AG08395 (cell line): ENCODE measurements around the gene CCT5.
"Not testable (repeated sequence)": the region's sequence is repeated elsewhere in the genome, so short reads cannot be mapped to it uniquely, and the experiment has no call there.

Source experiments
- DNase-seq: peaks from one replicate; pipeline ENCODE4 v3.0.0; 2012; ENCODE audit warnings: mixed read lengths, low spot score

CCT5 gene

DNA sequence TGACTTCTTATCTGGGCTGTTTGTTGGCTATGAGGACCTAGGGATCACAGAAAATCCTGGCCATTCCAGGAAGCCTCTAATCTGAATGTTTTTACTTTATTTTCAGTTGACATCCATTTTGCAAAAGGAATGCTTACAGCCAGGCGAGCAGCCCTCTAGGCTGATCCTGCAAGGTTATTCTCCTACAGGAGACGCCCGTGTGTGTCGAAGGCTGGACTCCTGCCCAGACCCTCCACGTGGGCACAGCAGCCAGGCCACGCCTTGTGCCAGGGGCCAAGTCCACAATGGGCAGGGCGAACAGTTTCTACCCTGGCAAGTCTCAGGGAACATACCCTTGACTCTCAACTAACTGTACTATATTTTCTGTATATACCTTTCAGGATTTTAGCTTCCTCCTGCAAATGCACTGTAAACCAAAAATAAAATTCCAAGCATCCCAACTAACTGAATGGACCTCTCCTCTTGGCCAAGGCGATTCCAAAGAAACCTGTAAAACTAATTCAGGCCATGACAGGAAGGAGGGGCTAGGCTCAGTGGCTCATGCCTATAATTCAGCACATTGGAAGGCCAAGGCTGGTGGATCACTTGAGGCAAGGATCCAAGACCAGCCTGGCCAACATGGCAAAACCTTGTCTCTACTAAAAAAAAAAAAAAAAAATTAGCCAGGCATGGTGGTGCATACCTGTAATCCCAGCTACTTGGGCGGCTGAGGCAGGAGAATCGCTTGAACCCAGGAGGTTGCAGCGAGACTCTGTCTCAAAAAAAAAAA lies 51.9 kb downstream of the CCT5 start:
- no peak for DNase-seq

DNA sequence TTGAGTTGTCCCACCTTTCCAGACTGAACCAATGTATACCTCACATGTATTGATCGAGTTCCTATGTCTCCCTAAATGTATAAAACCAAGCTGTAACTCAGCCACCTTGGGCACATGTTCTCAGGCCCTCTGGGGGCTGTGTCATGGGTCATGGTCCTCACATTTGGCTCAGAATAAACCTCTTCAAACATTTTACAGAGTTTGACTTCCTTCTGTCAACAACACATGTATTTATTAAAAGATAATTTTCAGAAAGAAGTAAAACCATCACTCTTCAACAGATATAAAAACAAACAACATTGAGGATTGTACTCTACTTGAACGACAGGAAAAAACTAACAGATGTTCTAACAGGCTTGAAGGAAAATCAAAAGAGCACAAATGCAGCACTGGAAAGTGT lies 53.1 kb downstream of the CCT5 start:
- no peak for DNase-seq

DNA sequence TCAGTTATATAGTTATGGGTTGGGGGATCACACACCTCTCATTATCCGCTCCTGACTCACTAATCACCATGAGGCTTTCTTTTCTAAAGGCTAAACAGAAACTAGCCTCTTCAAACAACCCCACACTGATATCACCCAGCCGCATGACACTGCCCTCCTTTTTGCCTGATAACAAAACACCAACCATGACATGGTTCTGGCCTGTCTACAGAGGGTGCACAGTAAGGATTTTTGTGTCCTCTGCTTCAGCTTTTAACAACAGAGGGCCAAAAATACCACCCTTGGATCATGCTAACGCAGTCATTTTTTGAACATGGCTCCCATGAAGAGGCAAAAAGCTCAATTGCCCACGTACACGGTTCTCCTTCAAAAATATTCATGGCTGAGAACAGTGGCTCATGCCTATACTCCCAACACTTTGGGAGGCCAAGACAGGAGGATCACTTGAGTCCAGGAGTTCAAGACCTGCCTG lies 53.7 kb downstream of the CCT5 start:
- no peak for DNase-seq

DNA sequence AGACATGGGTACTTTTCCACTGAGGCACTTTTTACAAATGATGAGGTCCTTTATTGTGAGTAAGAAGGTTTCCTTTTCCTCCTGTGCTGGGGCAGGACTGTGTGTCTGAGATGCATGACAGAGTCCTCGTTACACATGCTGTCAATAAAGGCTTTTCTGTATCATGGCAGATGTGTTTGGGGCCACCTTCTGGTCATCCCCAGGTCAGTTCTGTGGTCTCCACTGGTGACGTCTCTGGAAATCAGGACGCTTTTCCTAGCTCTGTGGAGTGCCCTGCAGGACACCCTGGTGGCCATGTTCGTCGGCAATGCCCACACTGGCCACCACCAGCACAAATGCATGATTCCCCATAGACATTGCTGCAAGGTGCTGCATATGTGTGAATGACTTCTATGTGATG lies 54.9 kb downstream of the CCT5 start:
- DNase-seq = no peak

DNA sequence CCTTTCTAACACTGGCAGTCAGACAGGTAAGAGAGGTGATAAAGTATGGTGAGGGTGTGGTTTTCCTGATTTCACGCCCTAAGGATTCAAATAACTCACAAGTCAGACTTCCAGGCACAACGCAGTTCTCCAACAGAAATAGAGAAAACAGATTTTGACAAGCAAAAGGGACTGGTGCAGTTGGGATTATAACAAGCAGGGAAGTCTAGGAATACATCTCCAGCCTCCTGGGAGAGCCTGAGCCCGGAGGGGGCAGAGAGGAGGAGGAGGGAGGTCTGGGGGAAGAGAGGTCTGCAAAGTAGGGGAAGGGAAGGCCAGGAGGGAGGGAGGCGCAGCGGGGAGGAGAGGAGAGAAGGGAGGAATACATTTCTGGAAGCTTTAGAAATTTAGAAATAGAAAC lies 56.0 kb downstream of the CCT5 start:
- DNase-seq = no peak

DNA sequence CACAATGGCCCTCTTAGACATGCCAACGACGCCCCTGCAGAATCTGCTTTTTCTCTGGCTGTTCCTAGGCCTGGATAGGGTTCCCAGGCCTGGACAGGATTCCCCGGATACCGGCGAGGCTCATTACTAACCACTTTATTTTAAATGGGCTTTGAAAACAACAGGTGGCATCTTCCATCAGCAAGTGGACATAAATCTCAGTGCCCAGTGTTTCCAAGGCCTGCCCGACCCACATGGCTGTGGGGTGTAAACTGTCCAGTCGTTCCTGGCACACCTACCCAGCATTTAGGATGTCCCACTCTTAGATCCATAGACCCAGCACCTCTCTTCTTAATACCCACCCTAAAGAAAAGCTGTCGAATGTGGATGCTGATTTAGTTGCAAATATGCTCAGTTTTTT lies 56.7 kb downstream of the CCT5 start:
- no peak for DNase-seq

DNA sequence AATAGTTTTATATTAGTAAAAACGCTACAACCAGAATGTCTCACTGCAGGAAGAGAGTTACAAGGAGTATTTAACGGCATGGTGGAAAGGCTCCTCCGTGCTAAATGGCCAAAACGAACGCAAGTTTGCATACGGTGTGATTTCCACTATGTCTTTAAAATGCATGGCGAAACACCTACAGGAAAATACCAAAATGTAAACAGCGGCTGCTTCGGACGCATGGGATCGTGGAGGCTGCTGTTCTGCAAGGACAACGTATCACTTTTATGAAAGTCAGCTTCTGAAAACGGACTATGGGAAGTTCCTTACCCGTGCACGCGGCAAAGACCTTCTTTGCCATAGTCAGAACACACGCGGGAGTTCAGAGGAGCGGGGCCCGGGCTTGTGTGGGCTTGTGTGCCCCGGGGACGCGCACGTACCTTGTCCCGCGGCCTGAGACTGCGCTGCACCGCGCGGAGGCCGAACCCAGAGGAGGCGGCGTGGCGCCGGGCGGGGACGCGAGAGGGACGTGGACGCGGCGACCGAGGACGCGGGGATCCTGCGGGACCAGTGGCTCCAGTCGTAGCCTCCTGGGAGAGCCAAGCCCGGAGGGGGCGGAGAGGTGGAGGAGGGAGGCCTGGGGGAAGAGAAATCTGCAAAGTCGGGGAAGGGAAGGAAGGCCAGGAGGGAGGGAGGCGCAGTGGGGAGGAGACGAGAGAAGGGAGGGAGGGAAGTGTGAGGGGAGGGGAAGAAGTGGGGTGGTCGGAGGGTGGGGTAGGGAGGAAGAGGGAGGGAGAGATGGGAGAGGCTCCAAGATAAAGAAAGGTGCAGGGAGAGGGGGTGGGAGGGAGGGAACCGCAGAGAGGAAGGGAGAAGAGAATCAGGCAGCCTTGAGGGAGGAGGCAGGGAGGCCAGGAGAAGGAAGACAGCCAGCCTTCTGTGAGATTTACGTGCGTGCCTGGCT lies 57.4 kb downstream of the CCT5 start, which contains the start of gene CMBL:
Gene CMBL (minus strand): TSS at position 697 of the 943 bp plus-strand sequence. CDS start 17,140 bp downstream, outside the sequence.
- DNase-seq = peak; percentile 59

DNA sequence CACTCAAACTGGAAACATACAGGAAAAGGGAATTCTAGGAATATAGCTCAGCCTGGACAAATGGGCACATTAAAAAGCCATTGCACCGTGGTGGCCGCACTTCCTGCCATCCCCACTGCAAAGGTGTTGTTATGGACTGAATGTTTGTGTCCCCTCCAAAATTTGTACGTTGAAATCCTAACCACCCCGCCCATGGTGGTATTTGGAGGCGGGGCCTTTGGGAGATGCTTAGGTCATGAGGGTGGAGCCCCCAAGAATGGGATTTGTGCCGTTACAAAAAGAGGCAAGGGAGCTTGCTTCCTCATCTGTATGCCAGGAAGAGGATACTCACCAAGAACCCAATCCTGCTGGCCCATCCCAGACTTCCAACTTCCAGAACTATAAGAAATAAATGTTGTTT lies 58.8 kb downstream of the CCT5 start:
- no peak for DNase-seq

DNA sequence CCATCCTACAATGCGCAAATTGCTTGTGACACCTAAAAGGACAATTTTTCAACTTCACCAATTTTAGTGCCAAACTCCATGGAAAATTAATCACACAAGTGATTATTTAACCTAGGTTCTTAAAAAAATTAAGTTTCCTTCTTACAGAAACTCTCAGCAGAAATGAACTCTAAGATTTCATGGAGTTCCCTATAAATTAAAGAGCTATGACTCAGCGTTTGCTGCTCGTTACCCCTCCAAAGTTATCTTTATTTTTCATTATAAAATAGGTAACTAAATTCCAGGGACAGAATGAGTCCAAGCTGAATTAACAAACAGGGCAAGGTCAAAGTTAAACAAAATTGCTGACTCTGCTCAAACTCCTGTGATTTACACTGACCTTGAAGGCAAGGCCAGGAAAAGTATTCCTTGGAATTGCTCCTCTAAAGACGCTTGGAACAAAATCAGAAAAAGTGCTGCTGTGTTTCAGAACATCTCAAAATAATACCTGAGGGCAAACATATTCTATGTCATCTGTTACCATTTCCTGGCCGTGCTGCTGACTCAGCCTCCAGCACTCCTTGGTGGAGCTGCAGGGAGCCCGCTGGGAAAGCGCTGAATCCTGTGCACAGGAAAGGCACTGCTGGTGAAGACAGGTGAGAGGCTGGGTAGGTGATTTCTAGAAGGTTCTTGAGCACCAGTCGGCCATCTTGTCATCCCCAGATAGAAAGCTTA lies 60.1 kb downstream of the CCT5 start:
- no peak for DNase-seq

DNA sequence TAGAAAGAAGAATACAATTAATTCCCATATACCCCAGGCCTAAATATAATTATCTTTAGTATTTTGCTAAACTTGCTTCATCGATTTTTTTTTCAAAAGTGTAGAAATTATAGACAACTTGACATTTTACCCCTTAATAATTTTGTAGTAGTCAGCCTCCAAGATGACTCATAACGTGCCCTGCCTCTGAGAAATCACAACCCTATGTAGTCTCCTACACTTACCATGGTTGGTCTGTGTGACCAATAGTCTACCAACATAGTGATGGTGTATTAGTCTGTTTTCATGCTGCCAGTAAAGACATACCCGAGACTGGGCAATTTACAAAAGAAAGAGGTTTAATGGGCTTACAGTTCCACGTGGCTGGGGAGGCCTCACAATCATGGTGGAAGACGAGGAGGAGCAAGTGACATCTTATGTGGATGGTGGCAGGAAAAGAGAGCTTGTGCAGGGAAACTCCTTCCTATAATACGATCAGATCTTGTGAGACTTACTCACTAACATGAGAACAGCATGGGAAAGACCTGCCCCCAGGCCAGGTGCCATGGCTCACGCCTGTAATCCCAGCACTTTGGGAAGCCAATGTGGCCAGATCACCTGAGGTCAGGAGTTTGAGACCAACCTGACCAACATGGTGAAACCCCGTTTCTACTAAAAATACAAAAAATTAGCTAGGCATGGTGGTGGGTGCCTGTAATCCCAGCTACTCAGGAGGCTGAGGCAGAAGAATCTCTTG lies 60.9 kb downstream of the CCT5 start:
- not testable (repeated sequence) for DNase-seq

DNA sequence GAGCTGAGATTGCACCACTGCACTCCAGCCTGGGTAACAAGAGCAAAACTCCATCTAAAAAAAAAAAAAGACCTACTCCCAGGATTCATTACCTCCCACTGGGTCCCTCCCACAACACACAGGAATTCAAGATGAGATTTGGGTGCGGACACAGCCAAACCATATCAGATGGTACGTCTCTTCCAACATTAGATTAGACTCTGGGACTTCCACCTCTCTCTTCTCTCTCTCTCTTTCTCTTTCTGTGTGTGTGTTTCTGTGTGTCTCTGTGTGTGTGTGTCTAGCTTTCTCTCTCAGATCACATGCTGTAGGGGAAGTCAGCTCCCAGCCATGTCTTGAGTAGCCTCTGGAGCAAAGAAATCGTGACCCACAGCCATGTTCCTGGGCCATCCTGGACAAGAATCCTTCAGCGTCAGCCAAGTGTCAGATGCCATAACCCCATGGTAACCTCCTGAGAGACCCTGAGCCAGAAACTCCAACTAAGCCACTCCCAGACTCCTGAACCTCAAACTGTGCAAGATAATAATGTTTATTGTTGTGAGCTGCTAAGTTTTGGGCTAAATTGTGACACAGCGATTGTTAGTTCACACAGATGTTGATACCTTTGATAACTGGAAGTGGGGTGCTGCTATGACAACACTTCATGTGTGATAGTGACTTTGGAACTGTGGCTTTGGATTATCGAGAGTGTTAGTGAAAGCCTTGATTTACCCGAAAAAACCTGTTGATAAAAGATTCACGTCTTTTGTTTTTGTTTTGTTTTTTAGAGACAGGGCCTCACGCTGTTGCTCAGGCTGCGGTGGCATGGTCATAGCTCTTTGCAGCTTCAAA lies 61.7 kb downstream of the CCT5 start:
- no peak for DNase-seq

DNA sequence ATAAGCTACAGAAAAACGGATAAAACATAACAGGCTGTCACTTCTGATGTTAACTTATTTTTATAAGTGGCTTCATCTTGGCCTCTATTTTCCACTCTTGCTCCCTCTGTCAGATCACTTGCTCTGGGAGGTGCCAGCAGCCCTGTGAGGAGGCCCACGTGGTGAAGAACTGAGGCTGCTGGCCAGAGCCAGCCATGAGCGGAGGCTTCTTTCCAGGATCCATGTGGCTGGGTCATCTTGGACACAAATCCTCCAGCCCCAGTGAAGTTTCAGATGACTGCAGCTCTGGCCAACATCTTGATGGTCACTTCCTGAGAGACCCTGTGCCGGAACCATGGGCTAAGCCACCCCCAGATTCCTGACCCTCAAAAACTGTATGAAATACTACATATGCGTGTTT lies 65.1 kb downstream of the CCT5 start:
- no peak for DNase-seq
